ENCODE data around the gene PDZD2. TPM values are rescaled to one million over a fixed set of nuclear protein-coding genes. Genes with fewer than 3 reads are reported as not detected.

The PDZD2 gene
- total RNA-seq, 1 experiment from 2014 or later = 23.0 TPM

- no peak for DNase-seq (ENCODE audit: unreplicated experiment)
- H3K36me3 Mint-ChIP-seq (ENCODE audit: insufficient read depth, unreplicated experiment) = peaks cover 45% of the 10 kb centered on the region
- intact Hi-C loops (cut with micrococcal nuclease) = no loop called here
- ChIA-PET POLR2A (interaction anchor here (0.7 to 1.4 kb wide), 4 partner anchors 12 to 217 kb away, joined by 3 to 4 read pairs (median 3); no protein-coding TSS in a partner anchor), CTCF (interaction anchor here (0.6 to 1.9 kb wide), 7 partner anchors 14 to 899 kb away, joined by 3 to 6 read pairs (median 3); no protein-coding TSS in a partner anchor)
- no peaks in the 10 kb centered on the region for H3K4me1 Mint-ChIP-seq (ENCODE audit: insufficient read depth, unreplicated experiment)
- no peak for TF ChIP-seq CTCF (IDR thresholded peaks at IDR 0.05; ENCODE audit: unreplicated experiment)
- no TSS peak for BruUV-seq (replicated peaks)
- H3K4me3 Mint-ChIP-seq (ENCODE audit: unreplicated experiment) = no peak overlapping the region
- H3K27me3 Mint-ChIP-seq (ENCODE audit: insufficient read depth, unreplicated experiment) = no peaks in the 10 kb centered on the region
- no peak overlapping the region for H3K27ac Mint-ChIP-seq (ENCODE audit: low read depth, unreplicated experiment)
- H3K9me3 Mint-ChIP-seq (ENCODE audit: unreplicated experiment) = no peaks in the 10 kb centered on the region
Observed at GRCh38 chr5:32071351-32071944, 432.5 kb downstream of the PDZD2 start.

- BruUV-seq (replicated peaks) = no TSS peak
- no peak for DNase-seq (ENCODE audit: unreplicated experiment)
- TF ChIP-seq CTCF (IDR thresholded peaks at IDR 0.05; ENCODE audit: unreplicated experiment) = no peak
- no peaks in the 10 kb centered on the region for H3K27me3 Mint-ChIP-seq (ENCODE audit: insufficient read depth, unreplicated experiment)
- no peak overlapping the region for H3K27ac Mint-ChIP-seq (ENCODE audit: low read depth, unreplicated experiment)
- ChIA-PET POLR2A (interaction anchor here (0.6 to 1.4 kb wide), 2 partner anchors 132 to 218 kb away, joined by 3 to 4 read pairs; no protein-coding TSS in a partner anchor), CTCF (interaction anchor here (0.6 to 1.1 kb wide), 5 partner anchors 13 to 900 kb away, joined by 3 to 5 read pairs (median 3); no protein-coding TSS in a partner anchor)
- no peaks in the 10 kb centered on the region for H3K9me3 Mint-ChIP-seq (ENCODE audit: unreplicated experiment)
- peaks cover 48% of the 10 kb centered on the region for H3K36me3 Mint-ChIP-seq (ENCODE audit: insufficient read depth, unreplicated experiment)
- intact Hi-C loops (cut with micrococcal nuclease) = no loop called here
- H3K4me3 Mint-ChIP-seq (ENCODE audit: unreplicated experiment) = no peak overlapping the region
- H3K4me1 Mint-ChIP-seq (ENCODE audit: insufficient read depth, unreplicated experiment) = no peaks in the 10 kb centered on the region
Observed at GRCh38 chr5:32072054-32072453, 433.1 kb downstream of the PDZD2 start.

- Mint-ChIP-seq H3K36me3 (ENCODE audit: insufficient read depth, unreplicated experiment) (peaks cover 45% of the 10 kb centered on the region), H3K4me3 (ENCODE audit: unreplicated experiment) (no peak overlapping the region), H3K9me3 (ENCODE audit: unreplicated experiment) (no peaks in the 10 kb centered on the region), H3K27ac (ENCODE audit: low read depth, unreplicated experiment) (no peak overlapping the region), H3K4me1 (ENCODE audit: insufficient read depth, unreplicated experiment) (no peaks in the 10 kb centered on the region), H3K27me3 (ENCODE audit: insufficient read depth, unreplicated experiment) (no peaks in the 10 kb centered on the region)
- intact Hi-C loops (cut with micrococcal nuclease) = no loop called here
- POLR2A ChIA-PET = interaction anchor here (0.6 kb wide), 1 partner anchor 250 kb away, joined by 6 read pairs; no protein-coding TSS in a partner anchor
- CTCF ChIA-PET = interaction anchor here (0.6 to 6.8 kb wide), 12 partner anchors 10 to 254 kb away, joined by 3 to 193 read pairs (median 4); no protein-coding TSS in a partner anchor
- no peak for DNase-seq (ENCODE audit: unreplicated experiment)
- TF ChIP-seq CTCF (IDR thresholded peaks at IDR 0.05; ENCODE audit: unreplicated experiment) = no peak
- no TSS peak for BruUV-seq (replicated peaks)
Observed at GRCh38 chr5:32074401-32074800, 435.5 kb downstream of the PDZD2 start.
